Measurements from ENCODE around the gene EML6.
"Not testable (repeated sequence)": the region's sequence is repeated elsewhere in the genome, so short reads cannot be mapped to it uniquely, and the experiment has no call there.

Gene EML6

GRCh38 chr2:54691445-54692135 is 31.9 kb upstream of the EML6 start:
- Histone ChIP-seq H3K4me3 (ENCODE audit: low read length) (no peak overlapping the region), H3K23ac (ENCODE audit: low read length) (no peak overlapping the region), H3K79me1 (ENCODE audit: low read length) (no peaks in the 10 kb centered on the region), H2BK120ac (ENCODE audit: low read depth, low read length) (no peak overlapping the region), H3K4ac (ENCODE audit: low read depth, low read length) (no peak overlapping the region), H3K4me1 (ENCODE audit: control insufficient read depth, low read depth, low read length) (no peaks in the 10 kb centered on the region), H3K18ac (ENCODE audit: low read length) (no peak overlapping the region), H4K8ac (ENCODE audit: low read depth, low read length) (no peak overlapping the region), H3K27ac (ENCODE audit: low read depth, low read length) (no peak overlapping the region), H2BK5ac (ENCODE audit: low read length) (no peak overlapping the region), H3K56ac (ENCODE audit: low read length) (no peak overlapping the region), H3K79me2 (ENCODE audit: control insufficient read depth, insufficient read depth, low read length) (no peaks in the 10 kb centered on the region), H2AK5ac (ENCODE audit: low read length) (no peak overlapping the region), H3K9ac (ENCODE audit: low read length) (no peak overlapping the region), H3K36me3 (ENCODE audit: control insufficient read depth, insufficient read depth, low read length) (no peaks in the 10 kb centered on the region), H3K4me2 (ENCODE audit: low read length) (no peak overlapping the region), H4K5ac (ENCODE audit: low read length) (no peak overlapping the region), H3K27me3 (ENCODE audit: insufficient read depth, low read length, poor library complexity) (no peaks in the 10 kb centered on the region), H2BK15ac (replicated peaks; ENCODE audit: low read depth) (no peak overlapping the region)
- DNase-seq = no peak
- no CpG with 5 or more reads among the region's 8 CpGs for WGBS (ENCODE audit: extremely low coverage, insufficient coverage, low lambda C conversion rate)

- H3K4me1 ChIP-seq (ENCODE audit: control insufficient read depth, low read depth, low read length) = no peaks in the 10 kb centered on the region
- no peak for DNase-seq
- H3K4me3 ChIP-seq (ENCODE audit: low read length) = no peak overlapping the region
- no peak overlapping the region for H2BK15ac ChIP-seq (replicated peaks; ENCODE audit: low read depth)
- no peak overlapping the region for H2BK120ac ChIP-seq (ENCODE audit: low read depth, low read length)
- H3K4ac ChIP-seq (ENCODE audit: low read depth, low read length) = no peak overlapping the region
- H3K27ac ChIP-seq (ENCODE audit: low read depth, low read length) = no peak overlapping the region
- H3K4me2 ChIP-seq (ENCODE audit: low read length) = no peak overlapping the region
- H2AK5ac ChIP-seq (ENCODE audit: low read length) = no peak overlapping the region
- H3K56ac ChIP-seq (ENCODE audit: low read length) = no peak overlapping the region
- H4K8ac ChIP-seq (ENCODE audit: low read depth, low read length) = no peak overlapping the region
- no peak overlapping the region for H2BK5ac ChIP-seq (ENCODE audit: low read length)
- no peaks in the 10 kb centered on the region for H3K79me2 ChIP-seq (ENCODE audit: control insufficient read depth, insufficient read depth, low read length)
- no peaks in the 10 kb centered on the region for H3K36me3 ChIP-seq (ENCODE audit: control insufficient read depth, insufficient read depth, low read length)
- H4K5ac ChIP-seq (ENCODE audit: low read length) = no peak overlapping the region
- H3K18ac ChIP-seq (ENCODE audit: low read length) = no peak overlapping the region
- H3K9ac ChIP-seq (ENCODE audit: low read length) = no peak overlapping the region
- H3K23ac ChIP-seq (ENCODE audit: low read length) = no peak overlapping the region
- H3K27me3 ChIP-seq (ENCODE audit: insufficient read depth, low read length, poor library complexity) = no peaks in the 10 kb centered on the region
- H3K79me1 ChIP-seq (ENCODE audit: low read length) = no peaks in the 10 kb centered on the region
These were observed 30.9 kb upstream of the EML6 start for GRCh38 chr2:54692556-54692955.

- no peaks in the 10 kb centered on the region for H3K36me3 ChIP-seq (ENCODE audit: control insufficient read depth, insufficient read depth, low read length)
- H3K56ac ChIP-seq (ENCODE audit: low read length) = no peak overlapping the region
- no peak overlapping the region for H3K27ac ChIP-seq (ENCODE audit: low read depth, low read length)
- no peak overlapping the region for H3K4me2 ChIP-seq (ENCODE audit: low read length)
- H2BK120ac ChIP-seq (ENCODE audit: low read depth, low read length) = no peak overlapping the region
- H3K4me3 ChIP-seq (ENCODE audit: low read length) = no peak overlapping the region
- no peak for DNase-seq
- no peak overlapping the region for H4K8ac ChIP-seq (ENCODE audit: low read depth, low read length)
- no peaks in the 10 kb centered on the region for H3K79me1 ChIP-seq (ENCODE audit: low read length)
- H4K5ac ChIP-seq (ENCODE audit: low read length) = no peak overlapping the region
- H3K18ac ChIP-seq (ENCODE audit: low read length) = no peak overlapping the region
- H3K4ac ChIP-seq (ENCODE audit: low read depth, low read length) = no peak overlapping the region
- H2BK5ac ChIP-seq (ENCODE audit: low read length) = no peak overlapping the region
- no peak overlapping the region for H2AK5ac ChIP-seq (ENCODE audit: low read length)
- WGBS (ENCODE audit: extremely low coverage, insufficient coverage, low lambda C conversion rate) = no CpG with 5 or more reads among the region's 4 CpGs
- H3K4me1 ChIP-seq (ENCODE audit: control insufficient read depth, low read depth, low read length) = no peaks in the 10 kb centered on the region
- H3K9ac ChIP-seq (ENCODE audit: low read length) = no peak overlapping the region
- no peak overlapping the region for H3K23ac ChIP-seq (ENCODE audit: low read length)
- H2BK15ac ChIP-seq (replicated peaks; ENCODE audit: low read depth) = no peak overlapping the region
- no peaks in the 10 kb centered on the region for H3K27me3 ChIP-seq (ENCODE audit: insufficient read depth, low read length, poor library complexity)
- no peaks in the 10 kb centered on the region for H3K79me2 ChIP-seq (ENCODE audit: control insufficient read depth, insufficient read depth, low read length)
These were observed 28.1 kb upstream of the EML6 start for GRCh38 chr2:54695378-54695777.

- Histone ChIP-seq H3K4ac (ENCODE audit: low read depth, low read length) (no peak overlapping the region), H4K5ac (ENCODE audit: low read length) (no peak overlapping the region), H3K18ac (ENCODE audit: low read length) (no peak overlapping the region), H2AK5ac (ENCODE audit: low read length) (no peak overlapping the region), H2BK5ac (ENCODE audit: low read length) (no peak overlapping the region), H3K79me2 (ENCODE audit: control insufficient read depth, insufficient read depth, low read length) (no peaks in the 10 kb centered on the region), H3K9ac (ENCODE audit: low read length) (no peak overlapping the region), H2BK15ac (replicated peaks; ENCODE audit: low read depth) (no peak overlapping the region), H2BK120ac (ENCODE audit: low read depth, low read length) (no peak overlapping the region), H3K36me3 (ENCODE audit: control insufficient read depth, insufficient read depth, low read length) (no peaks in the 10 kb centered on the region), H3K4me2 (ENCODE audit: low read length) (no peak overlapping the region), H3K79me1 (ENCODE audit: low read length) (no peaks in the 10 kb centered on the region), H3K4me3 (ENCODE audit: low read length) (no peak overlapping the region), H4K8ac (ENCODE audit: low read depth, low read length) (no peak overlapping the region), H3K56ac (ENCODE audit: low read length) (no peak overlapping the region), H3K27ac (ENCODE audit: low read depth, low read length) (no peak overlapping the region), H3K4me1 (ENCODE audit: control insufficient read depth, low read depth, low read length) (no peaks in the 10 kb centered on the region), H3K27me3 (ENCODE audit: insufficient read depth, low read length, poor library complexity) (no peaks in the 10 kb centered on the region), H3K23ac (ENCODE audit: low read length) (no peak overlapping the region)
- DNase-seq = no peak
- WGBS (ENCODE audit: extremely low coverage, insufficient coverage, low lambda C conversion rate) = no CpG with 5 or more reads among the region's 1 CpG
These were observed 25.5 kb upstream of the EML6 start for GRCh38 chr2:54697934-54698333.

- H3K4me1 ChIP-seq (ENCODE audit: control insufficient read depth, low read depth, low read length); H3K79me2 ChIP-seq (ENCODE audit: control insufficient read depth, insufficient read depth, low read length); H3K36me3 ChIP-seq (ENCODE audit: control insufficient read depth, insufficient read depth, low read length); H2BK5ac ChIP-seq (ENCODE audit: low read length); H3K4me2 ChIP-seq (ENCODE audit: low read length); H3K9ac ChIP-seq (ENCODE audit: low read length); H3K56ac ChIP-seq (ENCODE audit: low read length); H3K23ac ChIP-seq (ENCODE audit: low read length); DNase-seq; H3K4me3 ChIP-seq (ENCODE audit: low read length); H4K8ac ChIP-seq (ENCODE audit: low read depth, low read length); H3K27me3 ChIP-seq (ENCODE audit: insufficient read depth, low read length, poor library complexity); H4K5ac ChIP-seq (ENCODE audit: low read length); H3K4ac ChIP-seq (ENCODE audit: low read depth, low read length); H2BK120ac ChIP-seq (ENCODE audit: low read depth, low read length); H3K79me1 ChIP-seq (ENCODE audit: low read length); H3K18ac ChIP-seq (ENCODE audit: low read length); H2BK15ac ChIP-seq (replicated peaks; ENCODE audit: low read depth); H3K27ac ChIP-seq (ENCODE audit: low read depth, low read length); H2AK5ac ChIP-seq (ENCODE audit: low read length): not testable (repeated sequence)
- WGBS (ENCODE audit: extremely low coverage, insufficient coverage, low lambda C conversion rate) = no CpG with 5 or more reads among the region's 37 CpGs
These were observed 24.5 kb upstream of the EML6 start for GRCh38 chr2:54698926-54699325.

- H2BK15ac ChIP-seq (replicated peaks; ENCODE audit: low read depth) = no peak overlapping the region
- H3K79me1 ChIP-seq (ENCODE audit: low read length) = no peaks in the 10 kb centered on the region
- H3K4me2 ChIP-seq (ENCODE audit: low read length) = no peak overlapping the region
- H3K4ac ChIP-seq (ENCODE audit: low read depth, low read length) = no peak overlapping the region
- no peak overlapping the region for H3K18ac ChIP-seq (ENCODE audit: low read length)
- no peaks in the 10 kb centered on the region for H3K36me3 ChIP-seq (ENCODE audit: control insufficient read depth, insufficient read depth, low read length)
- H3K4me3 ChIP-seq (ENCODE audit: low read length) = no peak overlapping the region
- H2BK5ac ChIP-seq (ENCODE audit: low read length) = no peak overlapping the region
- H3K27ac ChIP-seq (ENCODE audit: low read depth, low read length) = no peak overlapping the region
- H3K4me1 ChIP-seq (ENCODE audit: control insufficient read depth, low read depth, low read length) = no peaks in the 10 kb centered on the region
- no peak overlapping the region for H4K5ac ChIP-seq (ENCODE audit: low read length)
- no peak overlapping the region for H3K23ac ChIP-seq (ENCODE audit: low read length)
- H3K9ac ChIP-seq (ENCODE audit: low read length) = no peak overlapping the region
- no peak for DNase-seq
- no peaks in the 10 kb centered on the region for H3K27me3 ChIP-seq (ENCODE audit: insufficient read depth, low read length, poor library complexity)
- no peak overlapping the region for H2AK5ac ChIP-seq (ENCODE audit: low read length)
- WGBS (ENCODE audit: extremely low coverage, insufficient coverage, low lambda C conversion rate) = no CpG with 5 or more reads among the region's 2 CpGs
- H3K79me2 ChIP-seq (ENCODE audit: control insufficient read depth, insufficient read depth, low read length) = no peaks in the 10 kb centered on the region
- no peak overlapping the region for H2BK120ac ChIP-seq (ENCODE audit: low read depth, low read length)
- H3K56ac ChIP-seq (ENCODE audit: low read length) = no peak overlapping the region
- no peak overlapping the region for H4K8ac ChIP-seq (ENCODE audit: low read depth, low read length)
These were observed 23.8 kb upstream of the EML6 start for GRCh38 chr2:54699665-54700064.

Data from mesendoderm (in vitro differentiated cells).